Duodenal mucosa (tissue), 2 donors: Measurements from ENCODE around the gene TNFRSF18.

ENCODE experiments used
- H3K27ac ChIP-seq: one replicate; pipeline ENCODE4 v1.7.0; 2013; ENCODE audit warnings: low read depth, low read length
- H3K27me3 ChIP-seq, 2 donors: one replicate each; pipeline ENCODE4 v1.7.0; 2013; ENCODE audit warnings: low read length in 2 of 2, control low read depth in 1 of 2; ENCODE audit not compliant: insufficient read depth in 2 of 2, control insufficient read depth in 1 of 2
- H3K36me3 ChIP-seq, 2 donors: one replicate each; pipeline ENCODE4 v1.7.0; 2013; ENCODE audit warnings: low read length in 2 of 2, control low read depth in 1 of 2; ENCODE audit not compliant: insufficient read depth in 2 of 2, control insufficient read depth in 1 of 2
- H3K4me1 ChIP-seq, 2 donors: one replicate each; pipeline ENCODE4 v1.7.0; 2013; ENCODE audit warnings: low read length in 2 of 2, control low read depth in 1 of 2; ENCODE audit not compliant: insufficient read depth in 2 of 2, control insufficient read depth in 1 of 2
- H3K4me3 ChIP-seq, 2 donors: one replicate each; pipeline ENCODE4 v1.7.0; 2013; ENCODE audit warnings: low read length in 2 of 2, low read depth in 1 of 2
- H3K9ac ChIP-seq, 2 donors: one replicate each; pipeline ENCODE4 v1.7.0; 2013; ENCODE audit warnings: low read length in 2 of 2, low read depth in 1 of 2
- H3K9me3 ChIP-seq, 2 donors: one replicate each; pipeline ENCODE4 v1.7.0; 2013; ENCODE audit warnings: low read length in 2 of 2, control low read depth in 1 of 2; ENCODE audit not compliant: control insufficient read depth in 1 of 2

Gene TNFRSF18

GRCh38 chr1:1204998-1205768 is 1.2 kb downstream of the TNFRSF18 start:
- Histone ChIP-seq H3K9ac (peak overlapping the region in 1 of 2 donors; percentile 12), H3K9me3 (no peaks in the 10 kb centered on the region), H3K4me1 (peaks cover 11 to 14% of the 10 kb centered on the region in 2 donors), H3K36me3 (no peaks in the 10 kb centered on the region), H3K27ac (no peak overlapping the region), H3K27me3 (peaks cover 27 to 30% of the 10 kb centered on the region in 2 donors), H3K4me3 (peak overlapping the region in 1 of 2 donors; percentile 1)

GRCh38 chr1:1204425-1204920 is 1.9 kb downstream of the TNFRSF18 start:
- Histone ChIP-seq H3K4me1 (peaks cover 11 to 14% of the 10 kb centered on the region in 2 donors), H3K36me3 (no peaks in the 10 kb centered on the region), H3K9ac (no peak overlapping the region), H3K27ac (no peak overlapping the region), H3K4me3 (no peak overlapping the region), H3K9me3 (no peaks in the 10 kb centered on the region), H3K27me3 (peaks cover 29 to 32% of the 10 kb centered on the region in 2 donors)

- Histone ChIP-seq H3K9ac (no peak overlapping the region), H3K27me3 (peaks cover 29 to 34% of the 10 kb centered on the region in 2 donors), H3K4me1 (peaks cover 11 to 14% of the 10 kb centered on the region in 2 donors), H3K36me3 (no peaks in the 10 kb centered on the region), H3K4me3 (no peak overlapping the region), H3K9me3 (no peaks in the 10 kb centered on the region), H3K27ac (no peak overlapping the region)
Measured at GRCh38 chr1:1203561-1204424, 2.6 kb downstream of the TNFRSF18 start.

DNA sequence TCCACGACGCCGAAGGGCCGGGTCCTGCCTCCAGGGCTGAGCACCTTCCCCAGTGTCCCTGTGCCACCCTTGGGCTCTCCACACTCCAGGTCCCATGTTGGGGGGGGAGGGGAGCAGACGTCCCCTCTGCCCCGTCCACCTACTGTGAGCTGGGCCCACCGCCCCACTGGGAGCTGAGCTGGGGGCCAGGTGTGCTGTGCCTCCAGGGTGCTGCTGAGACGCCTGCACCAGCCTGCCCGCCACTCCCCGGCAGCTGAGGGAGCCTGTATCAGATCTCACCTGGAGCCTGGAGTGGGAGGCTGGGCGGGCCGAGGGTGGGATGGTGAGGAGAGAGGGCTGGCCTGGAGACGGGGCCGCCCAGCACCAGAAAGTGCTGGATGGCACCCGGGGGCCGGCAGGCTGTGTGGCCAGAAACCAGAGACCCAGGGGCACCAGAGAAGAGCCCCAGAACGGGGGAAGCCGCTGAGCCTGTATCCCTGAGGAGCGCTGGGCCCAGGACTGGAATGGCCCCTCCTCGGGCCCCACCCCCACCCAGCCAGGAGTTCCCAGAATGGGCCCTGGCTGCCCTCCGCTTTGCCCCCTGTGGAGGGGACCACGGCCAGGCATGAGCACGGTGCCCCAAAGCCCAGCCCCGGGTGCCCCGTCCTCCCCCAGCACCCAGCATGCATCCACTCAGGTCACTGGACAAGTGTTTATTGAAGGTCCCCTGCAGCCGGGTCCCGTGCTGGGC is 3.4 kb downstream of the TNFRSF18 start:
- no peaks in the 10 kb centered on the region for H3K9me3 ChIP-seq
- H3K27me3 ChIP-seq, result peaks cover 29 to 31% of the 10 kb centered on the region in 2 donors
- H3K36me3 ChIP-seq, result no peaks in the 10 kb centered on the region
- no peak overlapping the region for H3K9ac ChIP-seq
- no peak overlapping the region for H3K27ac ChIP-seq
- H3K4me1 ChIP-seq, result peaks cover 7 to 8% of the 10 kb centered on the region in 2 donors
- H3K4me3 ChIP-seq, result no peak overlapping the region

DNA sequence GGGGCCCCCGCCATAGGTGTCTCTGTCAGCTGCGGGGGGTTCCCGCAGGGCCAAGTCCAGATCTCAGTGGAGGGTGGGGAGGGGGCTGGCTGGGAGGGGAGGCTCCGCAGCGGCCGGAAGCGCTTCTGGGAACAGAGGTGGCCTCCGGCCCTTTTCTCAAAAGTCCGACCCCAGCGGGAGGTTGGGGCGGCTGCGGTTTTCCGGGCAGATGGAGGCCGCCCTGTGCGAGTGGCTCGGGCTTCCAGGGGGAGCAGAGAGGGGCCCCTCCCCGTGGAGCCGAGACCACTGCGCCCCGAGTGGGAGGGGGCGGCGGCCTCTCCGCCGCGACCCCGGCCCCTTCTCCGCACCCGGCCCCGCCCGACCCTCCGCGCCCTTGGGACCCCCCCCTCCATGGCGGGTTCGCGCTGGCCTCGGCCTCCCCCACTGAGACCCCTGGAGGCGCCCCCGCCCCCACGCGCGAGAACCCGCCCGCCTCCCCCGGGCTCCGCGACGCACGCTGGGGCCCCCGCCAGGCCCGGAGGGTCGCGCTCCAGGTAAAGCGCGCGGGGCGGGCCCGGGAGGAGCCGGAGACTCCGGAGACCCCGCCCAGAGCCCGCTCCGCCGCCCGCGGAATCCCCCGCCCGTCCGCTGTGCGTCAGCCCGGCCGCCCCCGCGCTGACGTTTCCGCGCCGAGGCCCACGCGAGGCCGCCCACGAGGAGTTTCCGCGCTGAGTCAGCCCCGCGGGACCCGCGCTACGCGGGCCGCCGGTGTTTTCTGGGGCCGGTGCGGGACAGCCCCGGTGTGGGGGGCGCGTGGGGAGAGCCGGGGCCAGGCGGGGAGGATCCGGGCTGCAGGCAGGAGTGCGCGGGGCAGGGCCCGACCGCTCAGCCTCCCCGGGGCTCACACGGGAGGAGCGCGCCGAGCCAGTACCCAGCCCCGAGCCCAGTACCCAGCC is 5.2 kb downstream of the TNFRSF18 start:
- H3K4me1 ChIP-seq, result peaks cover 0 to 3% of the 10 kb centered on the region in 2 donors
- H3K4me3 ChIP-seq, result no peak overlapping the region
- H3K27ac ChIP-seq, result no peak overlapping the region
- no peaks in the 10 kb centered on the region for H3K36me3 ChIP-seq
- no peak overlapping the region for H3K9ac ChIP-seq
- no peaks in the 10 kb centered on the region for H3K9me3 ChIP-seq
- peaks cover 16 to 17% of the 10 kb centered on the region in 2 donors for H3K27me3 ChIP-seq

DNA sequence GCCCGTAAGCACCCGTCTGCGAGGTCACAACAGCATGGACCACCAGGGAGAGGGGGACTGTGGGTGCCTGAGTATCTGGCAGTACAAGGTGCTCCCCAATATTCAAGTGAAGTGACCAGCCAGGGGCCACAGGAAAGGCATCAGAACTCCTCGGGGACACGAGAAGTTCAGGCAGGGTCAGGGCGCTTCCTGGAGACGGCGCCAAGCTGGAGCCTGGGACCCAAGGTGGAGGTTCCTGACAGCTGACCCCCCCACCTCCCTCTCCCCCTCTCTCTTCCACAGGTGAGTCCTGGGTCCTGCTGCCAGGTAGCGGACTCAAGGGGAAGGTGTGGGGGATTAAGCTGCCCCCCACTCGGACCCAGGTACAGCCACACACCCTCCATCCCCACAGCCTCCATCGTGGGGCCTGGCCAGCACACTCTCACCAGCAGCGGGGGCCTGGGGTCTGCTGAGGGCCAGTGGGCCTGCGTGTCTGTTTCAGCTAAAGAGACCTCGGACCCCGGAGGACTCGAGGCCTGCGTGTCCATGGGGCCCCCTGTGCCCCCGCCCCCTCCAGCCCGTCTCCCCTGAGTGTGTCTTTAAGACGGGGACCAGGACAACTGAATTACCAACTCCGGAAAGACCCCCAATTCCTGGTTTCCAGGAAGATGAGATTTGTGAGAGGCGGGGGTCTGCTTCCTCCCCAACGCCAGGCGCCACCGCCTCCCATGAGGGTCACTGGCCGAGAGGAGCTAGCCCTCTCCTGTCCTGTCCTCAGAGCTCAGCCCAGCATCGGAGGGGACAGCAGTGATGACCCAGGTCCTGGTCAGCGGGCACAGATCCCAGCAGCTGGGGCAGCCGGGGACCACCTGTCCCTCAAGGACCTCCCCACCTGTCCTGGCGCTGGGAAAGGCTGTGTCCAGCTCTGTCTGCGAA is 6.2 kb downstream of the TNFRSF18 start:
- no peaks in the 10 kb centered on the region for H3K9me3 ChIP-seq
- peaks cover 9 to 13% of the 10 kb centered on the region in 2 donors for H3K27me3 ChIP-seq
- H3K9ac ChIP-seq, result no peak overlapping the region
- no peaks in the 10 kb centered on the region for H3K4me1 ChIP-seq
- no peak overlapping the region for H3K27ac ChIP-seq
- no peak overlapping the region for H3K4me3 ChIP-seq
- H3K36me3 ChIP-seq, result no peaks in the 10 kb centered on the region

GRCh38 chr1:1199141-1199960 is 7.0 kb downstream of the TNFRSF18 start:
- H3K36me3 ChIP-seq, result no peaks in the 10 kb centered on the region
- peaks cover 7 to 9% of the 10 kb centered on the region in 2 donors for H3K27me3 ChIP-seq
- no peak overlapping the region for H3K27ac ChIP-seq

DNA sequence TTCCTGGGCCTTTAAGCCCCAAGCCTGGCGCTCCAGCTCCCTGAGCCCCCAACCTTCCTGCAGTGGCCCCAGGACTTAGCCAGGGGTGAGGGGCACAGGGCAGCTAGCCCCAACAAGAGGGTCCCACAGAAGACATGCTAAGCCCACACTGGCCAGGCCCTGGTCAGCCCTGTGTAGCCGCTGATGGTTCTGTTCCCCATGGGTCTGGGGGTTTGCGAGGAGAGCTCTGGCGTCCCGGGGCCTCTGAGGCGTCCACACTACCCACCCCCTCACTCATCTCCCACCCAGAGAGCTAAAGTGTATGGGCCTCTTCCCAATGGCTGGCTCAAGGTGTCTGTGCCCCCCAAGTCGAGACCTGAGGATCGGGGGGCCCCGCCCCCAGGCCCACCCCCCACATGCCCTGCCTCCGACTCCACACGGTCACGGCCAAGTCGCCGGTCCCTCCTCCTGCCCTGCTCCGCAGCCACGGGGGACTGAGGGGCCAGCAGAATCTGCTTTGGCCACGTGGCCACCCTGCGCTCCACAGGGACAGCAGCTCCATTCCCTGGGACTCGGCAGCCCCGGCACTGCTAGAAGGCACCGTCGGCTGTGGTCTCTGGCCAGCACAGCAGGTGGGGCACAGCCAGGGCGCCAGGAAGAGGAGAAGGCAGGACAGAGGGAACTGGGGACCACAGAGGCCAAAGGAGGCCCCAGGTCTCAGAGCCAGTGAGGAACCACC is 7.8 kb downstream of the TNFRSF18 start:
- no peak overlapping the region for H3K9ac ChIP-seq
- no peaks in the 10 kb centered on the region for H3K4me1 ChIP-seq
- H3K27me3 ChIP-seq, result peaks cover 4 to 9% of the 10 kb centered on the region in 2 donors
- peaks cover 0 to 5% of the 10 kb centered on the region in 2 donors for H3K9me3 ChIP-seq
- no peak overlapping the region for H3K27ac ChIP-seq
- H3K36me3 ChIP-seq, result no peaks in the 10 kb centered on the region
- H3K4me3 ChIP-seq, result no peak overlapping the region

More at GRCh38 chr1:1199141-1199960, 7.0 kb downstream of the TNFRSF18 start:
- no peaks in the 10 kb centered on the region for H3K4me1 ChIP-seq
- no peak overlapping the region for H3K9ac ChIP-seq
- no peak overlapping the region for H3K4me3 ChIP-seq
- peaks cover 0 to 5% of the 10 kb centered on the region in 2 donors for H3K9me3 ChIP-seq
